NCI-H146 (cell line): ENCODE results near the gene TCF4.
A peak's percentile ranks its signal among the peaks of the same experiment; 100 is the strongest.

Source experiments
- DNase-seq: peaks from one replicate; lab custom pipeline; 2025; lab: John Stamatoyannopoulos, UW

The TCF4 gene

DNA sequence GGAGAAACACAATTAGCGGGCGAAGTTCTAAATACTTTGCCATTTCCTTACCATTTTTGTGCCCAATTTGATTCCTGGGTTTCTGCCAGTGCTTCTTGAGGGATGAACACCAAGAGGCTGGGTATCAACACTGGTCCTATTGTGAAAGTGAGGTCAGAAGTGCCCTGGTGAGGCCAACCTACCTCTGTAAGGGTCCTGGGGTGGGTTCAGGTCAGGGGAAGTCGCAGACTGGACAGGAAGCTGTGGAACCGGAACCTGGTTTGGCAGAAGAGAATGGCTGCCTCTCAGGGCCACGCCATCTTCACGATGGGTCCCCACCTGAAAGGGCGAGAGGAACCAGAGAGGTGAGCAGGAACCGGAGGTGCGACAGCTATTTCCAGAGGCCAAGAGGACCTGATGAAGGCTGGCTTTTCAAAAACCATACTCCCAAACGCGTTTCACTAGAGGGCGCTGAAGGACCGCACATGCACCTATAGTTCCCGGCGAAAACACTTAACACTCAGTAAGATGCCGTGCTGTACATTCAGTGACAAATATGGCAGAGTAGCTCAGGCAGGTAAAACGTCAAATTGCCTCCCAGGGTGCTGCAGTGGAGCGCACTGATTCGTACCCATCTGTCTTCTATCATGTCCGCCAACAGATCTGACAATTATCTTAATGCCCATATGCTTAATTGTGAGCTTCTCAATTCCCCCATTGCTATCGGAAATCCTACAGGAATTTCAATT, 353.5 kb downstream of the TCF4 start:
- peak; percentile 85 for DNase-seq

DNA sequence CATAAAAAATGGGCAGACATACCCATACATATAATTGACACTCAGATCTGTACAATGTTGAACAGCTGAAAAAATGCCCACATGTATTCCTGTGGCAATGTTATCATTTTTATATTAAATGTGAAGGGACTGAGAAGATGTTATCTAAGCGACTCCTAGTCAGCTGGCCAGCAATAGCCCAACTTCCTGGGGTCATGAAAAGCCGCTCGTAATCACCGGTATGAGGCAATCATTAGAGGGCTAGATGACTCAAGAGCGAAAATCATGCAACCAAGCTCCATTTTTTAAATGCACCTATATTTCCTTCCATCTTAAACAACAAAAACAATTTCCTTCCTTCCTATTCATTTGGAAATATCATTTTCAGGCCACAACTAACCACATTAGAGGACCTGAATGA, 354.1 kb downstream of the TCF4 start:
- DNase-seq = no peak

GRCh38 chr18:55232506-55232905, 355.5 kb downstream of the TCF4 start:
- no peak for DNase-seq

GRCh38 chr18:55229682-55230081, 358.3 kb downstream of the TCF4 start:
- no peak for DNase-seq

GRCh38 chr18:55228707-55229106, 359.3 kb downstream of the TCF4 start:
- no peak for DNase-seq

- no peak for DNase-seq
Observed at GRCh38 chr18:55228191-55228590, 359.8 kb downstream of the TCF4 start.

DNA sequence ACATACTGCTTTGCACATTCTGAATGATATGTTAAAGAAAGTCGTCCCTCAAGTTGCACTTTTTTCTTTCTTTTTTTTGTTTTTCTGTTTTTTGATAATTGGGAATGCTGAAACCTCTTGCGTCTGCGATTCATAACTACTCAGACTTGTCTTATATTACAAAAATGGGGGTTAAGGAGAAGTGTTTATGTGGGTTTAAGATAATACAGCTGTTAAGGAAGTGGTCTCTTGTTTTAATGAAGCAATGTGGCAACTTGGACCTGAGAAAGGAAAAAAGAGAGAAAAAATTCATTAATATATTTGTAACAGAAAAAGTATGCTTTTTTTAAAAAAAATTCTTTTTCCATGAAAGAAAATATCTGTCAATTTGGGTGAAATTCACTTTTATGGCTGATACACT, 360.2 kb downstream of the TCF4 start:
- DNase-seq = no peak

DNA sequence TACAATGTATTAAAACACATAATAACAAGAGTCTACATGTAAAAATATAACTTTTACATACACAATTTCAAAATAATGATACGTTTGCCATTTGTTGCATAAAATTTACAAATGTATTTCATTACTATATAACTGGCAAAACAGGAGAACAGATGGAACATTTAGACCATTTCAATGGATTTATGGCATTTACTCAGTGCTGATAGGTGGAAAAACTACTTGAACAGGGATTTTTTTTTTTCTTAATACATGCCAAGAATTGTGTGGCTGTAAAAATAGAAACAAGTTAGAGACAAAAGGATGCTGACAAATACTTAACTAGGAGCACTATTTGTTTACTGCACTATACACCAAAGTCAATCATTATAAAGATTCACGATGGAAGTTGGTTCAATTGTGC, 361.9 kb downstream of the TCF4 start:
- DNase-seq = no peak

DNA sequence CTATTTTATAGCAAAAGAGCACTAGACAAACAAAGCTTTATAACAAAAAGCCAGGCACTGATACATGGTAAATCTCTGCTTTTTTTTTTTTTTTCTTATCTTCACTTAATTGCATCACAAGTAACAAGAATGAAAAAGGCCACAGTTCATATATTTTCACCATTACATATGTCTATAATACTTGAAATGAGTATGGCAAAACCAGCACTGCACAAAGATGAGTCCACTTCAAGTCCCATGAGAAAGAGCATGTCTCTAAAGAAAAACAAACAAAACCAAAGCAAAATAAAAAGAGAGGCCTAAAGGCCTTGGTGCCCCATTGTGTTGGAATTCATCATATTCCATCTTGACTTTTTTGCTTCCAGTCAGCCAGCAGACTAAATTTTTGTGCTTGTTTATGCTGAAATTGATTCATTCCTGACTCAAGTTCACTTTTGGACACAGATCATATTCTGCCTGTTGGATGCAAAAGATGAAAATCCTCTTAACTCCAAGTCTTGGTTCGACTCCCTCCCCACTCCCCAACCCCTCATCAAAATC, 363.8 kb downstream of the TCF4 start:
- DNase-seq = no peak

DNA sequence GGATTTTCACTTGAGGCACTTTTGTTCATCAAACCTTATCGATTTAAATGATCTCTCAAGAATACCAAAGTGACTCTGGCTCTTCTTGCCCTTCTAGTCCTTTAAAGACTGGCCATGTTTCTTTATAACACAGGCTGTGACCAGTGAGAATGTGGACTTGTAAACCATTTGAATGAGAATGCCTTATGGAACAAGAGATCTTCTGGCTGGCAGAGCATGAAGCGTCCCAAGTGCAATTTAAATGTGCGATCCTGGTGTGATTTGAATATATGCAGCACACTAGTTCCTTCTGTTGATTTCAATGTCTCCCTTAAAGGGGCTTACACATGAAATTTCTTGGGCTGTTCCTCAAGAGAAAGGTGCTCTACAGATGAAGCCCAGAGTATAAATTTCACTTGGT, 366.4 kb downstream of the TCF4 start:
- DNase-seq = no peak

- no peak for DNase-seq
Observed at GRCh38 chr18:55220523-55220922, 367.5 kb downstream of the TCF4 start.

GRCh38 chr18:55219823-55220222, 368.2 kb downstream of the TCF4 start:
- no peak for DNase-seq

DNA sequence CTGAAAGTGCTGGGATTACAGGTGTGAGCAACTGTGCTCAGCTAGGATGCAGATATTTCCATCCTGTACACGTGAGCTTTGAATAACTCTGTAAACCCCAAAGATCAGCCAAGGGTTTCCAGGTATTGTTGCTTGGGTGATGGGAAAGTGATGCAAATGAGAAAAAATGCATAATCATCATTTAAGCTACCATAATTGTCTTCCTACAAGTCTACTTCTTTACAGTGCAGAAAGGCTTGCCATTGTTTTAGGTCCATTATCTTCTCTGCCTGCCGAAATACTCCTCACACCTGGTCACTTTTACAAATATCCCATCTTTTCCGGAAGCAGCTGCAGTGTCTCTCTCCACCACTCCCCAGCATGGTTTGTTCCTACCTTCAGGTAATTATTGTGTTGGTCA, 368.9 kb downstream of the TCF4 start:
- peak; percentile 84 for DNase-seq

DNA sequence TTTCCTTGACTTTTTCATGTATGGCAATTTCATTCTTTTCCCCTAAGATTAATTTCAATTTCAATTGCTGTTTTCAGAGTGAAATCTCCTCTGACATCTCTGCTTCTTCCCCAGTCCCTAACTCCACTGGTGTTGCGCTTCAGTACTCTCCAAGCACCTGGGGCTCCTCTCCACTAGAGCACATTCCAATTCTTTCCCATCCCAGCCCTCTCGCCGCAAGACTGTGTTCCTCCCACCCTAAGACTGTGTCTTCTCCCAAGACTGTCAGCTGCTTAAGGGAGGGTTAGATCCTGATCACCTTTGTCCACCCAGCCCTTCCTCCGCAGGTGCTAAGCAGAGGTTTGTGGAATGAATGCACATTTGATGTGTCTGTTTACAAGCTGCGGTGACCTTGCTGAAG, 373.0 kb downstream of the TCF4 start:
- no peak for DNase-seq

- no peak for DNase-seq
Observed at GRCh38 chr18:55214534-55214933, 373.5 kb downstream of the TCF4 start.

GRCh38 chr18:55213586-55213985, 374.4 kb downstream of the TCF4 start:
- no peak for DNase-seq

- DNase-seq = no peak
Observed at GRCh38 chr18:55206927-55207326, 381.1 kb downstream of the TCF4 start.

DNA sequence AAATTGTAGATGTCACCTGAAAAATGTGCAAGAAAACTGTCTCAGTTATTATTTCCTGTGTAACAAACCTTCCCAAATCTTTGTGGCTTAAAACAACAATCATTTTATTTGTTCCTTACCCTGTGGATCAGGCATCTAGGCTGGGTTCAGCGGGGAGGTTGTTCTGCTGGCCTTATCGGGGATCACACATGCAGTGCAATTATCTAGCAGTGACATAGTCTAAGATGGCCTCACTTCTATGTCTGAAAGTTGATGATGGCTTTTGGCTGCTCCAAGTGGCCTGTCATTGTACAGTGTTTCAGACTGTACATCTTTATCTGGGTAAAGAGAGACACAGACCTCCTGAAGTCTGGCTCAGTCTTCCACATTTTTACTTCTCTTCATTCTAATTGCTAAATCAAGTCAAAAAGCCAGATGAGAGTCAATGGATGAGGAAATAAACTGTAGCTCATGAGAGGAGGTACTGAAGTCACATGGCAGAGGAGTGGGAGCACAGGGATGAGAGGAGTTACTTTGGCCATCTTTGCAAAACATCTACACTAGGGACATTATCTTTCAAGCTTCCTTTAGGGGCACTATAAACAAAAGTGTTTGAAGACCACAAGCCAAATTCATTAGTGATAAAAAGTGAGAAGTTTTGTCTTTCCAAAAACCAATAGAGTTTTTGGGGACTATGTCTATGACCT, 385.6 kb downstream of the TCF4 start:
- DNase-seq = no peak

GRCh38 chr18:55199291-55199963, 388.6 kb downstream of the TCF4 start:
- no peak for DNase-seq

DNA sequence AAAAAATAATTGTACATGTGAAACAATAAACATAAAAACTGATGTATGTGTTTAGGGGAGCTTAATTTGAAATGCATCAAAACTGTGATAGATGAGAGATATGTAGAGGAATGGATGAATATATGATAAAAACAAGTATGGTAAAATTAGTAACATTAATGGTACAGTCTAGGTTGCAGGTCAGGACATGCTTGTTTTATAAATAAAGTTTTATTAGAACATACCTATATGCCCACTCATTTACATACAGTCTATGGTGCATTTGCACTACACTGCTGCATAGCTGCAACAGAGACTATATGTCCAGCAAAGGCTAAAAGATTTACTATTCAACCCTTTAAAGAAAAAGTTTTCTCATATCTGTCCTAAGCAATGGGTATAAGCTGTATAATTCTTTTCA, 392.1 kb downstream of the TCF4 start:
- no peak for DNase-seq

GRCh38 chr18:55189972-55190371, 398.0 kb downstream of the TCF4 start:
- DNase-seq = no peak

- DNase-seq = no peak
Observed at GRCh38 chr18:55186588-55186987, 401.4 kb downstream of the TCF4 start.

GRCh38 chr18:55185391-55185790, 402.6 kb downstream of the TCF4 start:
- no peak for DNase-seq
